HK-2 (cell line): ENCODE measurements around the gene SBK1.
"Not testable (repeated sequence)": the region's sequence is repeated elsewhere in the genome, so short reads cannot be mapped to it uniquely, and the experiment has no call there.

Experiments used
- DNase-seq: peaks from one replicate; pipeline ENCODE4 v3.0.0-alpha.2; 2018; ENCODE audit not compliant: unreplicated experiment

The SBK1 gene

GRCh38 chr16:28291651-28292626 lies at the start of gene SBK1:
TSS of gene SBK1 (plus strand) at chr16:28292525. CDS start at chr16:28317392, 24,867 bp downstream.
- DNase-seq = peak; percentile 80

- not testable (repeated sequence) for DNase-seq
Measured at GRCh38 chr16:28249483-28249882, 42.8 kb upstream of the SBK1 start.

- no peak for DNase-seq
Measured at GRCh38 chr16:28250999-28251398, 41.3 kb upstream of the SBK1 start.

- DNase-seq = no peak
Measured at GRCh38 chr16:28254158-28254557, 38.2 kb upstream of the SBK1 start.

GRCh38 chr16:28255838-28256237 lies 36.5 kb upstream of the SBK1 start:
- DNase-seq = no peak

GRCh38 chr16:28257256-28257655 lies 35.1 kb upstream of the SBK1 start:
- DNase-seq = no peak

- DNase-seq = no peak
Measured at GRCh38 chr16:28258567-28258966, 33.8 kb upstream of the SBK1 start.

- DNase-seq = no peak
Measured at GRCh38 chr16:28259091-28259780, 33.1 kb upstream of the SBK1 start.

GRCh38 chr16:28259781-28260150 lies 32.6 kb upstream of the SBK1 start:
- no peak for DNase-seq

GRCh38 chr16:28260193-28260592 lies 32.1 kb upstream of the SBK1 start:
- DNase-seq = no peak

GRCh38 chr16:28261942-28262341 lies 30.4 kb upstream of the SBK1 start:
- DNase-seq = no peak

- DNase-seq = no peak
Measured at GRCh38 chr16:28263305-28263704, 29.0 kb upstream of the SBK1 start.

GRCh38 chr16:28264656-28265055 lies 27.7 kb upstream of the SBK1 start:
- DNase-seq = peak; percentile 22

- no peak for DNase-seq
Measured at GRCh38 chr16:28265822-28266221, 26.5 kb upstream of the SBK1 start.

- DNase-seq = no peak
Measured at GRCh38 chr16:28267356-28267755, 25.0 kb upstream of the SBK1 start.

GRCh38 chr16:28273511-28273910 lies 18.8 kb upstream of the SBK1 start:
- no peak for DNase-seq

- DNase-seq = no peak
Measured at GRCh38 chr16:28274676-28275075, 17.6 kb upstream of the SBK1 start.

GRCh38 chr16:28276301-28276700 lies 16.0 kb upstream of the SBK1 start:
- DNase-seq = no peak

- DNase-seq = peak; percentile 95
Measured at GRCh38 chr16:28277537-28278388, 14.6 kb upstream of the SBK1 start.

GRCh38 chr16:28279006-28279405 lies 13.3 kb upstream of the SBK1 start:
- no peak for DNase-seq

- DNase-seq = no peak
Measured at GRCh38 chr16:28280881-28281836, 11.2 kb upstream of the SBK1 start.
